HepG2 (cell line): ENCODE measurements around the gene GJA3. TPM values are rescaled to one million over a fixed set of nuclear protein-coding genes. Genes with fewer than 3 reads are reported as not detected.

ENCODE experiments used
- ATF5 ChIP-seq: sonication (generic); formaldehyde crosslinking; IDR thresholded peaks from 2 replicates; pipeline ENCODE4 v1.4.0; 2020; ENCODE audit warnings: mild to moderate bottlenecking, low read depth, missing genetic modification reagents
- BATF2 ChIP-seq: sonication (generic); formaldehyde crosslinking; IDR thresholded peaks from 2 replicates; pipeline ENCODE4 v1.8.0; 2022; ENCODE audit warnings: mild to moderate bottlenecking, missing genetic modification reagents, moderate library complexity
- ELK4 ChIP-seq: sonication (generic); formaldehyde crosslinking; IDR thresholded peaks from 2 replicates; pipeline ENCODE4 v1.9.0; 2021; ENCODE audit warnings: missing genetic modification reagents, borderline replicate concordance
- FOXP1 ChIP-seq, 2 experiments: fragments of 450-650 bp in 1 of 2; IDR thresholded peaks; 2 replicates each; pipeline ENCODE4 v1.6.1; 2017 to 2018; ENCODE audit warnings: antibody characterized with exemption in 1 of 2
- KLF13 ChIP-seq: sonication (generic); formaldehyde crosslinking; IDR thresholded peaks from 2 replicates; pipeline ENCODE4 v1.4.0; 2020; ENCODE audit warnings: mild to moderate bottlenecking, missing genetic modification reagents
- MZF1 ChIP-seq: sonication (generic); formaldehyde crosslinking; IDR thresholded peaks from 2 replicates; pipeline ENCODE4 v1.8.1; 2023; ENCODE audit warnings: mild to moderate bottlenecking, missing genetic modification reagents, borderline replicate concordance
- NCOA1 ChIP-seq: sonication (generic); formaldehyde crosslinking; IDR thresholded peaks from 2 replicates; pipeline ENCODE4 v1.9.0; 2021; ENCODE audit warnings: missing genetic modification reagents
- SCMH1 ChIP-seq: sonication (generic); formaldehyde crosslinking; IDR thresholded peaks from 2 replicates; pipeline ENCODE4 v1.9.0; 2021; ENCODE audit warnings: missing genetic modification reagents, mild to moderate bottlenecking, borderline replicate concordance
- ZFP82 ChIP-seq: sonication (generic); formaldehyde crosslinking; IDR thresholded peaks from 2 replicates; pipeline ENCODE4 v1.5.1; 2020; ENCODE audit warnings: mild to moderate bottlenecking, missing genetic modification reagents, borderline replicate concordance
- ZNF709 ChIP-seq: sonication (generic); formaldehyde crosslinking; IDR thresholded peaks from 2 replicates; pipeline ENCODE4 v1.5.0; 2020; ENCODE audit warnings: mild to moderate bottlenecking, missing genetic modification reagents
- ZNF724P ChIP-seq: sonication (generic); formaldehyde crosslinking; IDR thresholded peaks from 2 replicates; pipeline ENCODE4 v1.8.0; 2022; ENCODE audit warnings: missing genetic modification reagents, borderline replicate concordance
- ZNF75D ChIP-seq: sonication (generic); formaldehyde crosslinking; IDR thresholded peaks from 2 replicates; pipeline ENCODE4 v1.8.1; 2023; ENCODE audit warnings: missing genetic modification reagents, mild to moderate bottlenecking, borderline replicate concordance
- ZNF777 ChIP-seq: sonication (generic); formaldehyde crosslinking; IDR thresholded peaks from 2 replicates; pipeline ENCODE4 v1.4.0; 2020; ENCODE audit warnings: missing genetic modification reagents
- ZXDC ChIP-seq: sonication (generic); formaldehyde crosslinking; IDR thresholded peaks from 2 replicates; pipeline ENCODE4 v1.5.0; 2020; ENCODE audit warnings: mild to moderate bottlenecking, missing genetic modification reagents
- polyA plus RNA-seq, 8 experiments: library from polyadenylated mRNA; depleted of rRNA in 3 of 8; stranded (reverse) in 7 of 8; unstranded in 1 of 8; fragments of >200 nt; fragmentation: Illumina TruSeq in 4 of 8; extraction: Trizol in 4 of 8; gene quantifications; 2 replicates each; pipeline versions ENCODE4 v1.2.1 to v1.2.3, GENCODE V29; 2011 to 2016; ENCODE audit warnings: low read depth in 4 of 8, missing spikeins in 1 of 8, mixed read lengths in 1 of 8; ENCODE audit not compliant: insufficient read depth in 1 of 8
- total RNA-seq, 5 experiments: library from RNA; depleted of rRNA; stranded (reverse); fragments of >200 nt; fragmentation: Illumina TruSeq; extraction: Trizol; gene quantifications; 2 replicates each; pipeline ENCODE4 v1.2.3, GENCODE V29; 2016; ENCODE audit warnings: low read depth in 1 of 5
- TF ChIP-seq, protein P1 (sequence below): sonication (generic); formaldehyde crosslinking; IDR thresholded peaks from 2 replicates; pipeline ENCODE4 v1.8.1; 2023; ENCODE audit warnings: missing genetic modification reagents, mild to moderate bottlenecking, borderline replicate concordance
- TF ChIP-seq, protein P2 (sequence below): sonication (generic); formaldehyde crosslinking; IDR thresholded peaks from 2 replicates; pipeline ENCODE4 v1.4.0; 2020; ENCODE audit warnings: missing genetic modification reagents

GJA3 gene
- total and polyA plus RNA-seq, 2 of the 13 experiments (the other 11 are each of a cell fraction or from before 2014, with no cell fraction given): 0.04 TPM

DNA sequence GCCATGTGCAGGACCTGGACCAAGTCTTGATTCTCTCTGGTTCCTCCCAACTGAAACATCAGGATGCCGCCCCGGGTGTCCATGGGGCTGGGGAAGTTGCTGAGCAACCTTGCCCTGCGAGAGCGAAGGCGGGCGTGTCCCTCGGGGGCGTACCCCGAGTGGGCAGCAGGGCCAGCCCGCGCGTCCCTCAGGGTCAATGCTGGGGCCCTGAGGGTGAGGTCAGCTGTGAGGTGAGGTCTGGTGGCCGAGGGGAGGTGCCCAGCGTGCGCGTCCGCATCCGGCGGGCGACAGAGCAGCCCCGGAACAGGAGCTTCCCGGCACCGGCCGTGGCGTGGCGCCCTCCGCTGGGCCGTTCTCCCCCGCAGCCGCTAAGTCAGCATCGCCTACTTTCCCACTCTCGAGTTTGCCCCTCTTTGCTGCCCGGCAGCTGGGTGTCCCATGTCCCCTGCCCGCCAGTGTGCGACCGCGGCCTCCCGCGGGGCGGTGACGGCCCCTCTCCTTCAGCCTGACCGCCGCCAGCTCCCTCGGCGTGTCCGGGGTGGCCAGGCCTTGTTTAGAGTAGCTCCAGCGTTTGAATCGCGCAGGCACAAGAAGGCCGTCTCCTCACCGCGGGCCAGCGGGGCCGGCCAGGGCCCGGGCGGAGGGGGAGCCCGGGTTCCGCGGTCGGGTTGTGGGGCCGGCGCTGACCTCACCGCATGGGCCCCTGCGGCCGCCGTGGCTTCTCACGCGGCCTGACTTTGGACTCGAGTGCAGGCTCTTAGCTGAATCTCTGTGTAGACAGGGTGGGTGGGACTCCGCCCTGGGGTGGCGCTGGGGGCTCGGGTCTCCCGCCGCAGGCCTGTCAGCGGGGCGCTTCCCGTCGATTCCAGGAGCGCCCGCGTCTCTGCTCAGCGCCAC is 33.0 kb downstream of the GJA3 start (continued):
- peak; percentile 76; the same call in 1 of the 2 replicates for TF ChIP-seq ZNF724P
- no peak for TF ChIP-seq ZNF75D
- TF ChIP-seq MZF1 (CRISPR knock-in tag): 0 out of 2 replicates have a peak, but pooled peaks have one; percentile 36
- TF ChIP-seq ELK4 (CRISPR knock-in tag): no peak
- no peak for TF ChIP-seq ATF5 (CRISPR knock-in tag)
- peak; percentile 76 for TF ChIP-seq ZNF777 (CRISPR knock-in tag)
- no peak for TF ChIP-seq BATF2 (CRISPR knock-in tag)
- TF ChIP-seq, protein P1, sequence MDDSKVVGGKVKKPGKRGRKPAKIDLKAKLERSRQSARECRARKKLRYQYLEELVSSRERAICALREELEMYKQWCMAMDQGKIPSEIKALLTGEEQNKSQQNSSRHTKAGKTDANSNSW (CRISPR knock-in tag): peak; percentile 33; the same call in 1 of the 2 replicates
- no peak for TF ChIP-seq FOXP1 (IDR thresholded peaks at IDR 0.05)
- no peak for TF ChIP-seq FOXP1 (CRISPR knock-in tag; IDR thresholded peaks at IDR 0.05)
- TF ChIP-seq ZNF709 (CRISPR knock-in tag): 0 out of 2 replicates have a peak, but pooled peaks have one; percentile 82
- TF ChIP-seq ZFP82 (CRISPR knock-in tag): no peak
- TF ChIP-seq, protein P2, sequence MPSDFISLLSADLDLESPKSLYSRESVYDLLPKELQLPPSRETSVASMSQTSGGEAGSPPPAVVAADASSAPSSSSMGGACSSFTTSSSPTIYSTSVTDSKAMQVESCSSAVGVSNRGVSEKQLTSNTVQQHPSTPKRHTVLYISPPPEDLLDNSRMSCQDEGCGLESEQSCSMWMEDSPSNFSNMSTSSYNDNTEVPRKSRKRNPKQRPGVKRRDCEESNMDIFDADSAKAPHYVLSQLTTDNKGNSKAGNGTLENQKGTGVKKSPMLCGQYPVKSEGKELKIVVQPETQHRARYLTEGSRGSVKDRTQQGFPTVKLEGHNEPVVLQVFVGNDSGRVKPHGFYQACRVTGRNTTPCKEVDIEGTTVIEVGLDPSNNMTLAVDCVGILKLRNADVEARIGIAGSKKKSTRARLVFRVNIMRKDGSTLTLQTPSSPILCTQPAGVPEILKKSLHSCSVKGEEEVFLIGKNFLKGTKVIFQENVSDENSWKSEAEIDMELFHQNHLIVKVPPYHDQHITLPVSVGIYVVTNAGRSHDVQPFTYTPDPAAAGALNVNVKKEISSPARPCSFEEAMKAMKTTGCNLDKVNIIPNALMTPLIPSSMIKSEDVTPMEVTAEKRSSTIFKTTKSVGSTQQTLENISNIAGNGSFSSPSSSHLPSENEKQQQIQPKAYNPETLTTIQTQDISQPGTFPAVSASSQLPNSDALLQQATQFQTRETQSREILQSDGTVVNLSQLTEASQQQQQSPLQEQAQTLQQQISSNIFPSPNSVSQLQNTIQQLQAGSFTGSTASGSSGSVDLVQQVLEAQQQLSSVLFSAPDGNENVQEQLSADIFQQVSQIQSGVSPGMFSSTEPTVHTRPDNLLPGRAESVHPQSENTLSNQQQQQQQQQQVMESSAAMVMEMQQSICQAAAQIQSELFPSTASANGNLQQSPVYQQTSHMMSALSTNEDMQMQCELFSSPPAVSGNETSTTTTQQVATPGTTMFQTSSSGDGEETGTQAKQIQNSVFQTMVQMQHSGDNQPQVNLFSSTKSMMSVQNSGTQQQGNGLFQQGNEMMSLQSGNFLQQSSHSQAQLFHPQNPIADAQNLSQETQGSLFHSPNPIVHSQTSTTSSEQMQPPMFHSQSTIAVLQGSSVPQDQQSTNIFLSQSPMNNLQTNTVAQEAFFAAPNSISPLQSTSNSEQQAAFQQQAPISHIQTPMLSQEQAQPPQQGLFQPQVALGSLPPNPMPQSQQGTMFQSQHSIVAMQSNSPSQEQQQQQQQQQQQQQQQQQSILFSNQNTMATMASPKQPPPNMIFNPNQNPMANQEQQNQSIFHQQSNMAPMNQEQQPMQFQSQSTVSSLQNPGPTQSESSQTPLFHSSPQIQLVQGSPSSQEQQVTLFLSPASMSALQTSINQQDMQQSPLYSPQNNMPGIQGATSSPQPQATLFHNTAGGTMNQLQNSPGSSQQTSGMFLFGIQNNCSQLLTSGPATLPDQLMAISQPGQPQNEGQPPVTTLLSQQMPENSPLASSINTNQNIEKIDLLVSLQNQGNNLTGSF: 0 out of 2 replicates have a peak, but pooled peaks have one; percentile 37
- TF ChIP-seq NCOA1: peak; percentile 46; the same call in 1 of the 2 replicates
- no peak for TF ChIP-seq KLF13 (CRISPR knock-in tag)
- TF ChIP-seq ZXDC (CRISPR knock-in tag): peak; percentile 44; the same call in 1 of the 2 replicates
- no peak for TF ChIP-seq SCMH1
